ENCODE results near the gene ANTXRL. TPM values are rescaled to one million over a fixed set of nuclear protein-coding genes. Genes with fewer than 3 reads are reported as not detected.
"Not testable (repeated sequence)": the region's sequence is repeated elsewhere in the genome, so short reads cannot be mapped to it uniquely, and the experiment has no call there.

Gene ANTXRL
- total RNA-seq, 8 experiments from 2014 or later: 0.08 to 0.57 TPM; not detected in 6

- WGBS, 10 experiments: 60% methylated on average over 1 of the region's 5 CpGs; no CpG with 5 or more reads in 9 of the 10 experiments
- no peak for ATAC-seq (replicated peaks in 6 of 8)
- in situ Hi-C loops (cut with MboI; ENCODE audit: low pct_unique_long_range_greater_than_20kb in 2 of 9, low sequenced_read_pairs in 9 of 9, unreplicated experiment in 9 of 9): no loop called here
- H3K4me3 ChIP-seq: no peak overlapping the region
- no peaks in the 10 kb centered on the region for H3K4me1 ChIP-seq (replicated peaks in 1 of 2)
- H3K27ac ChIP-seq: no peak overlapping the region
Observed at GRCh38 chr10:46264336-46264735, 22.5 kb upstream of the ANTXRL start.

GRCh38 chr10:46264737-46265368, 21.9 kb upstream of the ANTXRL start:
- in situ Hi-C loops (cut with MboI; ENCODE audit: low pct_unique_long_range_greater_than_20kb in 2 of 9, low sequenced_read_pairs in 9 of 9, unreplicated experiment in 9 of 9): no loop called here
- no peak for ATAC-seq (replicated peaks in 6 of 8)
- 40 to 100% (median 80%) methylated on average over 1 to 4 of the region's 8 CpGs; no CpG with 5 or more reads in 1 of the 10 experiments for WGBS, 10 experiments
- no peak overlapping the region for H3K4me3 ChIP-seq
- H3K4me1 ChIP-seq (replicated peaks in 1 of 2): no peaks in the 10 kb centered on the region
- H3K27ac ChIP-seq: no peak overlapping the region

- 0 to 68% methylated on average over 2 of the region's 6 CpGs; no CpG with 5 or more reads in 8 of the 10 experiments for WGBS, 10 experiments
- H3K27ac ChIP-seq; ATAC-seq (replicated peaks in 6 of 8); H3K4me3 ChIP-seq; H3K4me1 ChIP-seq (replicated peaks in 1 of 2); in situ Hi-C loops (cut with MboI; ENCODE audit: low pct_unique_long_range_greater_than_20kb in 2 of 9, low sequenced_read_pairs in 9 of 9, unreplicated experiment in 9 of 9): not testable (repeated sequence)
Observed at GRCh38 chr10:46265566-46266305, 21.1 kb upstream of the ANTXRL start.

- in situ Hi-C loops (cut with MboI; ENCODE audit: low pct_unique_long_range_greater_than_20kb in 2 of 9, low sequenced_read_pairs in 9 of 9, unreplicated experiment in 9 of 9): no loop called here
- 47 to 100% (median 67%) methylated on average over 1 to 3 of the region's 21 CpGs; no CpG with 5 or more reads in 5 of the 10 experiments for WGBS, 10 experiments
- Histone ChIP-seq H3K27ac (no peak overlapping the region), H3K4me1 (replicated peaks in 1 of 2) (no peaks in the 10 kb centered on the region), H3K4me3 (no peak overlapping the region)
- peak in 5 of 8 experiments; percentile 30 to 54 (median 37) for ATAC-seq (replicated peaks in 6 of 8)
Observed at GRCh38 chr10:46266306-46266985, 20.4 kb upstream of the ANTXRL start.

GRCh38 chr10:46267132-46267985, 19.4 kb upstream of the ANTXRL start:
- in situ Hi-C loops (cut with MboI; ENCODE audit: low pct_unique_long_range_greater_than_20kb in 2 of 9, low sequenced_read_pairs in 9 of 9, unreplicated experiment in 9 of 9): no loop called here
- H3K27ac ChIP-seq: no peak overlapping the region

GRCh38 chr10:46268076-46268881, 18.5 kb upstream of the ANTXRL start:
- no peak for ATAC-seq (replicated peaks in 6 of 8)
- Histone ChIP-seq H3K4me1 (replicated peaks in 1 of 2) (no peaks in the 10 kb centered on the region), H3K27ac (no peak overlapping the region), H3K4me3 (no peak overlapping the region)
- 30 to 100% methylated on average over 1 to 2 of the region's 10 CpGs; no CpG with 5 or more reads in 8 of the 10 experiments for WGBS, 10 experiments
- in situ Hi-C loops (cut with MboI; ENCODE audit: low pct_unique_long_range_greater_than_20kb in 2 of 9, low sequenced_read_pairs in 9 of 9, unreplicated experiment in 9 of 9): no loop called here

More at GRCh38 chr10:46267132-46267985, 19.4 kb upstream of the ANTXRL start:
- Histone ChIP-seq H3K4me3 (no peak overlapping the region), H3K4me1 (replicated peaks in 1 of 2) (no peaks in the 10 kb centered on the region)
- ATAC-seq (replicated peaks in 6 of 8): no peak
- WGBS, 10 experiments: 0 to 90% (median 44%) methylated on average over 1 to 6 of the region's 10 CpGs; no CpG with 5 or more reads in 3 of the 10 experiments

GRCh38 chr10:46269554-46270053, 17.2 kb upstream of the ANTXRL start:
- H3K4me3 ChIP-seq; H3K27ac ChIP-seq; in situ Hi-C loops (cut with MboI; ENCODE audit: low pct_unique_long_range_greater_than_20kb in 2 of 9, low sequenced_read_pairs in 9 of 9, unreplicated experiment in 9 of 9); ATAC-seq (replicated peaks in 6 of 8); H3K4me1 ChIP-seq (replicated peaks in 1 of 2): not testable (repeated sequence)
- 50 to 100% (median 69%) methylated on average over 1 to 2 of the region's 3 CpGs; no CpG with 5 or more reads in 6 of the 10 experiments for WGBS, 10 experiments

- no peak for ATAC-seq (replicated peaks in 6 of 8)
- WGBS, 10 experiments: 33 to 83% (median 50%) methylated on average over 1 to 3 of the region's 7 CpGs; no CpG with 5 or more reads in 6 of the 10 experiments
- in situ Hi-C loops (cut with MboI; ENCODE audit: low pct_unique_long_range_greater_than_20kb in 2 of 9, low sequenced_read_pairs in 9 of 9, unreplicated experiment in 9 of 9): no loop called here
- Histone ChIP-seq H3K27ac (no peak overlapping the region), H3K4me3 (no peak overlapping the region), H3K4me1 (replicated peaks in 1 of 2) (no peaks in the 10 kb centered on the region)
Observed at GRCh38 chr10:46270086-46270811, 16.5 kb upstream of the ANTXRL start.

GRCh38 chr10:46270963-46271530, 15.8 kb upstream of the ANTXRL start:
- H3K4me3 ChIP-seq; ATAC-seq (replicated peaks in 6 of 8); in situ Hi-C loops (cut with MboI; ENCODE audit: low pct_unique_long_range_greater_than_20kb in 2 of 9, low sequenced_read_pairs in 9 of 9, unreplicated experiment in 9 of 9); H3K4me1 ChIP-seq (replicated peaks in 1 of 2); H3K27ac ChIP-seq: not testable (repeated sequence)
- 35 to 100% (median 64%) methylated on average over 2 to 6 of the region's 7 CpGs for WGBS, 10 experiments

- WGBS, 10 experiments: no CpG with 5 or more reads among the region's 4 CpGs
- ATAC-seq (replicated peaks in 6 of 8); in situ Hi-C loops (cut with MboI; ENCODE audit: low pct_unique_long_range_greater_than_20kb in 2 of 9, low sequenced_read_pairs in 9 of 9, unreplicated experiment in 9 of 9); H3K27ac ChIP-seq; H3K4me1 ChIP-seq (replicated peaks in 1 of 2); H3K4me3 ChIP-seq: not testable (repeated sequence)
Observed at GRCh38 chr10:46271795-46272499, 14.8 kb upstream of the ANTXRL start.
